GM19395 (cell line): Measurements from ENCODE around the gene TRIM47.
"Not testable (repeated sequence)": the region's sequence is repeated elsewhere in the genome, so short reads cannot be mapped to it uniquely, and the experiment has no call there.

Source experiments
- ATAC-seq: cut with Tn5 transposase; IDR thresholded peaks from one replicate; pipeline ENCODE4 v1.9.1; 2021; ENCODE audit warnings: mild to moderate bottlenecking, moderate library complexity; ENCODE audit not compliant: unreplicated experiment

The TRIM47 gene

GRCh38 chr17:75892556-75893224 lies 14.3 kb upstream of the TRIM47 start:
- no peak for ATAC-seq

- ATAC-seq, result no peak
Observed at GRCh38 chr17:75891605-75892555, 13.5 kb upstream of the TRIM47 start.

- no peak for ATAC-seq
Observed at GRCh38 chr17:75891022-75891604, 12.7 kb upstream of the TRIM47 start.

DNA sequence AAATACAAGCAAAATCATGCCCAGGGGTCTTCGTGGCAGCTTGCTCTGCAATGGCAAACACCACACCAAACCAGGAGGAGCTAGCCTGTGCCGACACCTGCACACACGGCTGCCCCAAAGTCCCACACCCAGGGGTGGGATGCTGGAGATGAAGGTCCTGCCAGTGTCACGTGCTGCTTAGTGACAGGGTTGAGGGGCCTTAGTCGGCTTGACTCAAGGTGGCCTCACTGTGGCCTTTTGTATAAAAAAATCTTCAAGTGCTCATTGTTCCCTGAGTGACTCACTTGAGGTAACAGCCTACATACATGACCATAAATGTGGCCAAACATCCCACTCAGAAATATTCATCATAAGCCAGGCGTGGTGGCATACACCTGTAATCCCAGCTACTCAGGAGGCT lies 11.1 kb upstream of the TRIM47 start:
- no peak for ATAC-seq

DNA sequence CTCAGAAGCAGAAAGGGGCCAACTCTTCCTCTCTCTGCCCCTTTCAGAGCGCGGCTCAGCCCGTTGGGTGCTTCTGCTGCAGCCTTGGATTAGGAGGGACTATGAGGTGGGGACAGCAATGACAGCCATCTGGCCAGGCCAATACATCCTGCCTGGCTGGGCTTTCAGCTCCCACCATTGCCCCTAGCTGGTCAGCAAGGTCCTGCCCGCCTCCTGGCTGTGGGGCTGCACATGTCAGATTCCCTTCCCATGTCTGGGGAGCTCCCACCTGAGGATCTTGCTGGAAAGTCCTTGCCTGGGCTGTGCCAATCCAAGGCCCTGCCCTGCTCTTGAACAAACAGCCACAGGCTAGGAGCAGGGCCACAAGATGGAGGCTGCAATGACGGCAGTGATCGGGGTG lies 10.1 kb upstream of the TRIM47 start:
- no peak for ATAC-seq

GRCh38 chr17:75885860-75886259 lies 7.5 kb upstream of the TRIM47 start:
- not testable (repeated sequence) for ATAC-seq

- ATAC-seq, result no peak
Observed at GRCh38 chr17:75885431-75885830, 7.0 kb upstream of the TRIM47 start.

DNA sequence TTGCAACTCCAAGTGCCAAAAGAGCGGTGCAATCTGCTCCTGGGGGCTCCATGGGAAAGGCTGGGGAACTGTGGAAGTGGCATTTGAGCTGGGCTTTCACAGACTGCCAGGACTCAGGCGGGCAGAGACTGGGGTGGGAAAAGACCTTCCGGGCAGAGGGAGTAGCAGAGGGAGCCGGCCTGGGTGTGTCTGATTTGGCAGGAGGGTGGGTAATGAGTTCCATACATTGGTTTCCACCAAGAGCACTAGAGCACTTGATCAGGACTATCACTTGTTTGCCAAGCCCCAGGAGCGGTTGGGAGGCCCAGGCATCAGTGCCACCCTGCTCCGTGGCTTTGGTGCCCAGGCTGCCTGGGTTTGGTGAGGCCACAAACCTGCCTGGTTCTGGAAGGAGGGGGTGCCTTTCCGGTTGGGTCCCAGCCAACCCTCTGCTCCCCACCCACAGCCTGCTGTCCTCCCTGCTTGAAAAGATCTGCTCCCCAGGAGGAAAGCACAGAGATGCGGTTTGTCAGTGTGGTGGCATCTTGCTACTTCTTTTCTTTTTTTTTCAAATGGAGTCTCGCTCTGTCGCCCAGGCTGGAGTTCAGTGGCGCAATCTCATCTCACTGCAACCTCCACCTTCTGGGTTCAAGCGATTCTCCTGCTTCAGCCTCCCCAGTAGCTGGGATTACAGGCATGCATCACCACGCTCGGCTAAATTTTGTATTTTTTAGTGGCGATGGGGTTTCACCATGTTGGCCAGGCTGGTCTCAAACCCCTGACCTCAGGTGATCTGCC lies 3.5 kb upstream of the TRIM47 start:
- no peak for ATAC-seq

- ATAC-seq, result no peak
Observed at GRCh38 chr17:75880266-75880665, 1.9 kb upstream of the TRIM47 start.

- no peak for ATAC-seq
Observed at GRCh38 chr17:75877752-75878173, 618 bp downstream of the TRIM47 start.

DNA sequence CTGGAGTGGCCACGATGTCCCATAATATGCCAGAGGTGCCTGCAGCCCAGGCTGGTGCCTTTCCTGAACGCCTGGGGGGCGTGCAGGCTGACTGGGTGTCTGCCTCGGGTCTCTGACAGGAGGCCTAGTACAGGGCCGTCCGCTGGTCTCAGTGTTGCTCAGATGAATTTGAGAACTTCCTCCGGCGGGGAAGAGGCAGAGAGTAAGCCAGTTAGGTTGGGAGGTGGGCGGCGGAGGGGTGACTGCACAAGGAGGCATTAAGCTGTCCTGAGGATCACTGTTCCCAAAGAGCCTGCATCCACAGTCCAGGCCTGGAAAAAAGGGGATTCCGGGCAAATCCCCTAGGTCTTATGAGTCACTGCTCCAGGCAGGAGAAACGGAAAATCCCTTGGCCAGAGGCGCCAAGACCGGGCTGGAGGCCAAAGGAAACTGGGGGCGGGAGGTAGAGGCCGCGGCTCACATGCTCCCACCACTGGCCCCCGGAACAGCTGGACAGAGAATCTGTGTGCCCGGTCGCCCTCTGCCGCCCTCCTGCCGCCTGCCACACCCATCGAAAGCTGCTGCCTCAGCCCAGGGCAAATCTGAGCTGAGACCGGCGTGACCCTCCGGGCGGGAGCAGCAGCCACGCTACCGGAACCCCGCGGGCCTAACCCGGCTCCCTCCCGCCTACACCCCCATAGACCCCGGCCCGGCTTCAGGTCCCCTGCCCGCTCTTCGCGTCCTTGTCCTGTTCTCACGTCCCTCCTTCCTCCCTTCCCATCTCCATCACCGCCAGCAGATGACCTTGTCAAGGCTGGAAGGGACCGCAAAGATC lies 1.2 kb downstream of the TRIM47 start:
- no peak for ATAC-seq

- no peak for ATAC-seq
Observed at GRCh38 chr17:75876190-75876937, 2.0 kb downstream of the TRIM47 start.

- ATAC-seq, result no peak
Observed at GRCh38 chr17:75875940-75876189, 2.5 kb downstream of the TRIM47 start.

DNA sequence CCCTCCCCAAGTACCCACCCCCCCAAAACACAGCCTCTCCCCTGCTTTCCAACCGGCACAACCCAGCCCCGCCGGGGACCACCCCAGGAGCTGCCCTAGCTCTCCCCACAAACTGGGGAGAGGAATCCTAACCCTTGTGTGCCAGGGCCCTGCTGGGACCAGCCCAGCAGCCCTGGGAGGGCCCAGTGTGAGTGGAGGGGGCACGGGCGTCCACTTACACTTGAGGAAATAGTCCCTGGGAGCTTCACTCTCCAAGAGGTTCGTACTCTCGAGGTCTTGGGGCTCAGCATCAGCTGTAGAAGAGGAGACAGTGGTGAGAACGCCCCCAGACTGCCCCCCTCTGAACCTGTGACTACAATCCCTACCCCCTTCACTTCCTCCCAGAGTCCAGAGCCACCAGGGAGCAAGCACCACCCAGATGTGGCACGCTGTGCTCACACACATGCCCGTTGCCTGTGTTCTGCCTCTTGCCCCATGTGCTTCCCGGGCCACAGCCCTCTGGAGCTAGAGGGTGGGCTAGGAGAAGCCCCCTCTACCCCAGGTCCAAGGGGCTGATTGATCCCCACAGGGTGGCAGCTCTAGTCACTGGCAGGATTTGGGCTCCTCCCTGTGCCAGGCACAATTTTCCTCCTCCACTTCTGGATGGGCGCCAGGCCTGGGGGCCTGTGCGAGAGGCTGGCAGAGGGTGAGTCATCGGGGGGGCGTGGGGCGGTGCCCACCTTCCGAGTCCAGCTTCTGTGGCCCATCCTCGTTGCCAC lies 3.0 kb downstream of the TRIM47 start:
- no peak for ATAC-seq

- ATAC-seq, result no peak
Observed at GRCh38 chr17:75874323-75875181, 3.8 kb downstream of the TRIM47 start.

DNA sequence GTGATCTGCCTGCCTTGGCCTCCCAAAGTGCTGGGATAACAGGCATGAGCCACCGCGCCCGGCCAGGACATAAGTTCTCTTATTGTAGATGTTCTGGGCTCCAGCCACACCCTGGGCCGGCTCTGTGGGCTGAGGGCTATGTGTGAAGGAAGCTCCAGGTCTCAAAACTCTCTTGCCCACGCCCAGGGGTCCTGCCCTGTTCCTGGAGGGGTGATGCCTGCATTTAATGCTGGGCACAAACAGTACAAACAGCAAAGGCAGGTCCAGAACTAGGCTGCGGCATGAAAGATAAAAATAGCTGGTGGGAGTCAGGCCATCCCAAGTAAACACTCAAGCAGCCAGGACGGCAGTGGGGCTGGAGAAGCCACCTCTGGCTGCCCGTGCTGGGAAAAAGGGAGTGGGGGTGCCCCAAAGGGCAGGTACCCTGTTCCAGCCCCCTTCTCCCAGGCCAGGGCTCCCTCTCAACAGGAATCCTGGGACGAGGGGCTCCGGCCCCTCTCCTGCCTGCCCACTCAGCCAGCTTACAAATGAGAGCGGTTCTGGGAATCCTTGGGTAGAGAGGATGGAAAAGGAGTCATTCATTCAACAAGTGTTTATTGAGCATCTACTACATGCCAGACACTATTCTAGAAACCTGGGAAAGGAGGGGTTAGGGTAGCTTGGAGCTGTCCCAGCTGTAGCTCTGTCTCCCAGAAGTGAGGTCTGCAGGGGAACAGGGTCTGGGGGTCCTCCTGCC lies 4.6 kb downstream of the TRIM47 start:
- ATAC-seq, result no peak
